Breast epithelium (tissue), 4 donors: ENCODE data around the gene C19orf12. TPM values are rescaled to one million over a fixed set of nuclear protein-coding genes. Genes with fewer than 3 reads are reported as not detected.

Experiments used
- DNase-seq, 2 donors: peaks; one replicate each; pipeline ENCODE4 v3.0.0-alpha.2; 2019; ENCODE audit warnings: low spot score in 2 of 2
- H3K27ac ChIP-seq, 2 donors: fragments of 200-600 bp; sonication (generic) in 1 of 2; one replicate each; pipeline ENCODE4 v1.5.1; 2016 to 2019; ENCODE audit warnings: mild to moderate bottlenecking in 1 of 2
- H3K27me3 ChIP-seq, 2 donors: fragments of 200-600 bp; sonication (generic) in 1 of 2; one replicate each; pipeline versions ENCODE4 v1.5.1 to v1.6.0; 2017 to 2019; ENCODE audit warnings: control low read depth in 1 of 2, mild to moderate bottlenecking in 1 of 2
- H3K36me3 ChIP-seq: fragments of 200-600 bp; one replicate; pipeline ENCODE4 v1.5.1; 2019
- H3K4me1 ChIP-seq, 2 donors: fragments of 200-600 bp; sonication (generic); one replicate each; pipeline ENCODE4 v1.5.1; 2016 to 2019; ENCODE audit warnings: control low read depth in 1 of 2
- H3K4me3 ChIP-seq, 3 donors: fragments of 200-600 bp; sonication (generic); 1 replicate in 2 of 3; 2 replicates in 1 of 3; pipeline ENCODE4 v1.5.1; 2016 to 2019; ENCODE audit warnings: mild to moderate bottlenecking in 3 of 3, moderate library complexity in 2 of 3
- H3K9me3 ChIP-seq, 2 donors: fragments of 200-600 bp; sonication (generic) in 1 of 2; one replicate each; pipeline ENCODE4 v1.5.1; 2016 to 2019; ENCODE audit warnings: control low read depth in 1 of 2
- POLR2A ChIP-seq: fragments of 450-650 bp; IDR thresholded peaks from one replicate; pipeline ENCODE4 v1.6.1; 2016; ENCODE audit warnings: antibody characterized with exemption, mild to moderate bottlenecking, moderate library complexity
- POLR2AphosphoS5 ChIP-seq, 3 donors: sonication (generic); formaldehyde crosslinking; IDR thresholded peaks; one replicate each; pipeline ENCODE4 v1.6.1; 2017; ENCODE audit warnings: antibody characterized with exemption in 3 of 3
- intact Hi-C: fragments of 100-400 bp; cut with DNase I; formaldehyde crosslinking; loops from one replicate; pipeline ENCODE4 v1.15.1; 2023; ENCODE audit warnings: low total_unique reads
- total RNA-seq, 3 donors: library from RNA; depleted of rRNA; stranded (reverse); fragments of >200 nt; gene quantifications; one replicate each; pipeline ENCODE4 v1.1.0, GENCODE V29; 2016
- TF ChIP-seq, protein P1 (sequence below), 3 donors: fragments of 450-650 bp; IDR thresholded peaks; one replicate each; pipeline ENCODE4 v1.5.1; 2016 to 2017; ENCODE audit warnings: antibody characterized with exemption in 3 of 3, mild to moderate bottlenecking in 3 of 3, moderate library complexity in 3 of 3

C19orf12 gene
- total RNA-seq, 3 donors from 2014 or later, result 42.7 to 230 (median 53.7) TPM

- H3K4me3 ChIP-seq, result peak overlapping the region in 2 of 3 donors; percentile 4 to 27
- DNase-seq, result peak in 1 of 2 donors; percentile 40
- peak overlapping the region; percentile 45 to 62 for H3K27ac ChIP-seq
- H3K4me1 ChIP-seq, result peaks cover 26 to 36% of the 10 kb centered on the region in 2 donors
- H3K36me3 ChIP-seq, result no peaks in the 10 kb centered on the region
- H3K9me3 ChIP-seq, result no peaks in the 10 kb centered on the region
- intact Hi-C loops, result no loop called here
- H3K27me3 ChIP-seq, result no peaks in the 10 kb centered on the region
- TF ChIP-seq POLR2AphosphoS5 (IDR thresholded peaks at IDR 0.05) (no peak), POLR2A (no peak)
- TF ChIP-seq, protein P1, sequence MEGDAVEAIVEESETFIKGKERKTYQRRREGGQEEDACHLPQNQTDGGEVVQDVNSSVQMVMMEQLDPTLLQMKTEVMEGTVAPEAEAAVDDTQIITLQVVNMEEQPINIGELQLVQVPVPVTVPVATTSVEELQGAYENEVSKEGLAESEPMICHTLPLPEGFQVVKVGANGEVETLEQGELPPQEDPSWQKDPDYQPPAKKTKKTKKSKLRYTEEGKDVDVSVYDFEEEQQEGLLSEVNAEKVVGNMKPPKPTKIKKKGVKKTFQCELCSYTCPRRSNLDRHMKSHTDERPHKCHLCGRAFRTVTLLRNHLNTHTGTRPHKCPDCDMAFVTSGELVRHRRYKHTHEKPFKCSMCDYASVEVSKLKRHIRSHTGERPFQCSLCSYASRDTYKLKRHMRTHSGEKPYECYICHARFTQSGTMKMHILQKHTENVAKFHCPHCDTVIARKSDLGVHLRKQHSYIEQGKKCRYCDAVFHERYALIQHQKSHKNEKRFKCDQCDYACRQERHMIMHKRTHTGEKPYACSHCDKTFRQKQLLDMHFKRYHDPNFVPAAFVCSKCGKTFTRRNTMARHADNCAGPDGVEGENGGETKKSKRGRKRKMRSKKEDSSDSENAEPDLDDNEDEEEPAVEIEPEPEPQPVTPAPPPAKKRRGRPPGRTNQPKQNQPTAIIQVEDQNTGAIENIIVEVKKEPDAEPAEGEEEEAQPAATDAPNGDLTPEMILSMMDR (IDR thresholded peaks at IDR 0.05), result no peak
These were observed 46.1 kb downstream of the C19orf12 start for GRCh38 chr19:29668746-29669609.

- Histone ChIP-seq H3K9me3 (no peaks in the 10 kb centered on the region), H3K4me1 (peaks cover 35 to 46% of the 10 kb centered on the region in 2 donors)
- intact Hi-C loops, result loop anchor here (1.0 kb wide), 1 partner anchor 13 kb away; no protein-coding TSS in a partner anchor
These were observed 47.1 kb downstream of the C19orf12 start for GRCh38 chr19:29667901-29668341.

DNA sequence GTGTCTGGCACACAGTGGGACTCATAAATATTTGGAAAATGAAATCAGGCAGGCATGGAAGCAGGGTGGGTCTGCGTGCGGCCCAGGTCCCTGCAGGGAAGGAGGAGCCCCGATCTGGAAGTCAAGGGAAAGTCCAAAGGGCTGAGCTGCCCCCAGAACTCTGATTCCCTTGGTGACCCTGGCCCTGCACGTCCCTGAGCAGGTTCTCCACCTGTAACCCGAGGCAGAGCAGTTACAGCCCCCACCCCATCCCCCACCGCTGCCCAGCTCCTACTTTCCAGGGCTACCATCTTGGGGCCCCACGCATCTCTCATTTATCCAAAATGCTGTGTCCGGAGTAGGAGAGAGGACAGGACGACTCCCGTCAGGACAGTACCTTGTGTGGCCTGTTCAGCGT lies 47.7 kb downstream of the C19orf12 start:
- peak overlapping the region; percentile 22 to 98 for H3K27ac ChIP-seq
- peaks cover 36 to 50% of the 10 kb centered on the region in 2 donors for H3K4me1 ChIP-seq
- intact Hi-C loops, result loop anchor here (1.0 kb wide), 1 partner anchor 14 kb away; no protein-coding TSS in a partner anchor
- peak in 1 of 2 donors; percentile 37 for DNase-seq
- no peaks in the 10 kb centered on the region for H3K27me3 ChIP-seq
- H3K36me3 ChIP-seq, result no peaks in the 10 kb centered on the region
- TF ChIP-seq POLR2AphosphoS5 (IDR thresholded peaks at IDR 0.05), result no peak
- TF ChIP-seq, protein P1 (IDR thresholded peaks at IDR 0.05), result no peak
- no peak for TF ChIP-seq POLR2A
- peak overlapping the region; percentile 88 to 98 (median 96) for H3K4me3 ChIP-seq
- H3K9me3 ChIP-seq, result no peaks in the 10 kb centered on the region

More at GRCh38 chr19:29667901-29668341, 47.1 kb downstream of the C19orf12 start:
- Histone ChIP-seq H3K36me3 (no peaks in the 10 kb centered on the region), H3K27ac (peak overlapping the region; percentile 22 to 98), H3K4me3 (peak overlapping the region in 1 of 3 donors; percentile 98), H3K27me3 (no peaks in the 10 kb centered on the region)
- TF ChIP-seq, protein P1 (IDR thresholded peaks at IDR 0.05), result no peak
- TF ChIP-seq POLR2AphosphoS5 (IDR thresholded peaks at IDR 0.05), result no peak
- TF ChIP-seq POLR2A, result no peak
- peak in 1 of 2 donors; percentile 38 for DNase-seq

DNA sequence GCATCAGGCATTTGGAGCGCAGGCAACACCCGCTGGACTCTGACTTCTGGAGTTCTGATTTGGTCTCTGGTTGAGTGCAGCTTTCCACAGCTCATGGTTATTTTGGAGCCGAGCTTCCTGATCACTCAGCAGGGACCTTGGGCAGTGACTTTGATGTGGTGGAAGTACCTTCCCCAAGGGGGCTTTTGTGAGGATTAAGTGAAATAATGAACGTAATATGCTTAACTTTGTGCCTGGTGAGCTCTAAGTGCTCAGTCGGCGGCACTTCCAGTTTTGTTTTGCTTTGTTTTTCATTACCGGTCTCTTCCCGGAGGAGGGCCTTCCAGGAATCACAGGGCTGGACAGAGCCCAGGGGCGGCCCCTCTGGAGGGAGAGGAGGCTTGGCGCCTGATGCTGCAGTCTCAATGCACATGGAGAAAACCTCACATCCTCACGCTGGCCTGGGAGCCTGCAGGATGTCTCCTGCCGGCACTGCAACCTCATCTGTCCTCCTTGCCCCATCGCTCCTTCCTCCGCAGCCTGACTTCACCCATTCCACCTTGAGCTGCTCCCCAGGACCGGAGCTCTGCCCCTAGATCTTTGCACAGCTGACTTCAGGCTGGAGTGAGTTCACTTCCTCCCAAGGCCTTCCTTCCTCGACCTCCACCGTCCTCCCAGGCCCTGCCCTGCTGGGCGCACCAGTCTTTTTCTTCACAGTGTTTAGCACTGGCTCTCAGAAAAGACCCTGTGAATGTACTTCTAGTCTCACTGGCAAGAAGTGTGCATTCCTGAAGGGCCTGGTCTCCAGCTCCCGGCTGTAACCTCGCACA lies 48.3 kb downstream of the C19orf12 start:
- no peaks in the 10 kb centered on the region for H3K27me3 ChIP-seq
- no peaks in the 10 kb centered on the region for H3K9me3 ChIP-seq
- intact Hi-C loops, result loop anchor here (1.0 kb wide), 1 partner anchor 15 kb away; no protein-coding TSS in a partner anchor
- peak overlapping the region; percentile 88 to 98 (median 96) for H3K4me3 ChIP-seq
- H3K27ac ChIP-seq, result peak overlapping the region; percentile 91 to 98
- TF ChIP-seq, protein P1 (IDR thresholded peaks at IDR 0.05), result no peak
- TF ChIP-seq POLR2A (no peak), POLR2AphosphoS5 (IDR thresholded peaks at IDR 0.05) (peak in 2 of 3 donors; percentile 12 to 46)
- no peaks in the 10 kb centered on the region for H3K36me3 ChIP-seq
- peak; percentile 62 to 67 for DNase-seq
- peaks cover 36 to 48% of the 10 kb centered on the region in 2 donors for H3K4me1 ChIP-seq
